DMS 273 (cell line): Measurements from ENCODE around the gene BID.

Source experiments
- DNase-seq: peaks from one replicate; lab custom pipeline; 2025; ENCODE audit not compliant: unreplicated experiment; lab: John Stamatoyannopoulos, UW

The BID gene

GRCh38 chr22:17803609-17804270 lies 29.5 kb upstream of the BID start:
- DNase-seq = no peak

DNA sequence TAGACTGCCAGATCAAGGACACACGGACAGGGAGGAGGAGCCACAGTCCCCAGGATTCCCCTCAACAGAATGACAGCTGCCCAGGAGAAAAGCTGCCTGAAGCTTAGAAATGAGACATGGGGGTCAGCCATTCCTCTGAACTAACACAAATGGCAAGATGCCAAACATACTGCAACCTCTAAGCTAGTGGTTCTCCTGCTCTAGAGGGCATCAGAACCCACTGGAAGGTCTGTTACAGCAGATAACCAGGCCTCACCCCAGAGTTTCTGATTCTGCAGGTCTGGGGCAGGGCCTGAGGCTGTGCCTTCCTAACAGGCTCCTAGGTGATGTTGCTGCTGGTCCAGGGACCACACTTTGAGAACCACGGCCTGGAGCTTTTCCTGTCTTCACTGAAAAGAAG lies 28.6 kb upstream of the BID start:
- DNase-seq = peak; percentile 5

- DNase-seq = no peak
Observed at GRCh38 chr22:17802411-17802810, 28.1 kb upstream of the BID start.

DNA sequence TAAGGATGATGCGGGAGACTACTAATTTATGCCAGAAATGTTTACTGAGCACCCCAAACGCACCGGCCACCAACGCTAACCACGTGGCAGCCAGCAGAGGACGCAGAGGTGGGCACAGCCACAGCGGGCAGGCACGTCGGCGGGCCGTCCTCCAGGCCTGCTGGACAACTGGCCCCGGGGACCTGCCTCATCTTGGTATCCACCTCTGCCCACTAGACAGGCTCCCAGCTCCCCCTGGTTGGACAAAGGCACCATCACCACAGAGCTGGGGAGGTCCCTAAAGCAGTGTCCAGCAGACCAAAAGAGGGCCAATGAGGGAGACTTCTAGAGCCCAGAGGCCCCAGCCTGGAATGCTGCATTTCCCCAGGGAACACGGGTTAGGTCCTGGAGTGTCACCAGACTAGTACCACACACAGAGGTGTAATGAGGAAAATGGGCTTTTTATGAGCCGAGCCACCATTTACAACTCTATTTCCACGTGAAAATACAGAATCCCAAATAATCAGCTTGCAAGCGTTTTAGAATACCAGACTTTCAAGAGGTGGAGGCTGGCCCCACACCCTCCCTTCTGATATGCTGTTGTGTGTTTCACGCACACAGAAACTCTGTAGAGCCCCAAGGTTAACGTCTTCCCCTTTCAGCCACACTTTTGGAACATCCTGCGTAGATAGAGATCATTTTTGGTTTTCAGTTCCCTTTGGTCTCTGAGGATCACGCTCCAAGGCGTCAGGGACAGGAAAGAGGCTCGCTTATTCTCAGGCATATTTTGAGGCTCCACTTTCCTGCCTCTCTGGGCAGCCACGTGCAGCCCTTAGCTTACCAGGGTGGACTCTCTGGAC lies 23.7 kb upstream of the BID start:
- DNase-seq = no peak

DNA sequence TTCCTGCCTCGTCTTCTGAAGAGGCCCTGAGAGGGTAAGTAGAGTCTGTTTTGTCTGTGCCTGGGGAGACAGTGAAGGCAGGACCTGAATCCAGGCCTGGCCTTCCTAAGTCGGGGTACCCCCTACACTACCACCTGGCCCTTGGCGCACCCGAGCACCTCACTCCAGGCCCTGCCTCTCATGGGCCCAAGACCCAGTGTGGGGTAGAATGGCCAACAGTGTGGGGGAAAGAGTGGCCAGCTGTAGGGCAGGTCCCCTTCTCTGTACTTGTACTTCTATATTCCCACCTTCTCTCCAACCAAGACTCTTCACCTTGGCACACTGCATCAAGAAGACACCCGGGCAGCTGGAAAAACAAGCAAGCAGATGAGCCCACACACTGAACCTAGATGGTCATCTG lies 22.4 kb upstream of the BID start:
- no peak for DNase-seq

GRCh38 chr22:17795661-17796548 lies 21.6 kb upstream of the BID start:
- no peak for DNase-seq

- no peak for DNase-seq
Observed at GRCh38 chr22:17794726-17795542, 20.7 kb upstream of the BID start.

DNA sequence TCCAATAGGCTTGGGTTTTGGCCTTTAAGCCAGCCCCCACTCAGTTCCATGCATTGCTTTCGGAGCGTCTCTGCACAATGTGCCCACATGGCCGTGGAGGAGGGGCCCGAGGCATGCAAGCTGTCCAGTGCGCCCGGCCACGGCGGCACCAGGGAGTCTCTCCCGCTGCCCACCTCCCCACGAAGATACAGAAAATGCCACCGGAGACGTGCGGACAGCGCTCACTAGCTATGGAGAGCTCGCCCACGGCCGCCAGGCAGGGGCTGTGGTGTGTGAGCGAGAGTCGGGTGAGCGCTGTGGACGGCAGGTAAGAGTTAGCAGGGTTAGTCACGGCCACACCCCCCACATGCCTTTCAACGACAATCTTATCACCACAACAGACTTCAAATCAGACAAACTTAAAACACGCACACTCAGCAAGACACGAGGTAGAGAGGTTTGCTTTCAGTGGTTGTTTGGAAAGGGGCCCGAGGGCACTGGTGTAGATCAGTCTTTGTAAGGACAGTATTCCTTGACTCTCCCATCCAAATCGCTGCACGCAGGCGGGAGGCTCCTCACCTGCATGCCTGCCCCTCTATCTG lies 18.7 kb upstream of the BID start:
- no peak for DNase-seq

DNA sequence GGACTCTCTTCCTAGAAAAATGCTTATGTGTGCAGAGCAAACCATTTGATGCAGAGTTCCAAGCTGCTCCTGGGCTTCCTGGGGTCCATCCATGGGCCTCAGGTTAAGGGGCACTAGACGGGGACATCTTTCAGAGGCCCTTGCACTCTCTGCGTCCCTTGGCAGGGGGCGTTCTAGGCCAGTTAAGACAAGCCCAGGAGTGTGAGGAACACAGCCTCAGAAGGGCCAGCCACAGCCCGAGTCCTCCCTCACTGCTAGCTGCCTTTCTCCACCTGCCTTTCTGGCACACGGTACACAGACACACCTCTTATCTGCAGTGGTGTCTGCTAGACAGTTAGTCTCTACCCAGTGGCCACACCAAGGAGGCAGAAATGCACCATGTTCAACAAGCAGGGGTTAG lies 18.0 kb upstream of the BID start:
- DNase-seq = peak; percentile 6

DNA sequence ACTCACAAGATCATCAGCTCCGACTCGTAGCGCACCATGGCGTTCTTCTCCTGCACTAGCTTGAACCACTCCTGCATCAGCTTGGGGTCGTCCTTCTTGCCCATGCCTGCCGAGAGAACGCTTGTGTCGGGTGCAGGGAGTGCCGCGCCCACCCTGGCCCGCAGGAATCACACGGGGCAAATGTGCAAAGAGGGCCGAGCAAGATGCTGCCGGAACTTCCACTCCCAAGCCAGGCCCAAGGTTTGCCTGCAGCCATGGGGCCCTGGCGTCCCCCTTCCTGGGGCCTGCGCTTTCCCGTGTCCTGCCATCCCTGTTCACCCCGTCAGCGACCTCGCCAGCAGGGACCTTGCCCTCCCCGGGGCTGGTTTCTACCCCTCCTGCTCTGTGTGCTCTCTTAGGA lies 16.9 kb upstream of the BID start:
- no peak for DNase-seq

- peak; percentile 28 for DNase-seq
Observed at GRCh38 chr22:17789379-17790200, 15.3 kb upstream of the BID start.

DNA sequence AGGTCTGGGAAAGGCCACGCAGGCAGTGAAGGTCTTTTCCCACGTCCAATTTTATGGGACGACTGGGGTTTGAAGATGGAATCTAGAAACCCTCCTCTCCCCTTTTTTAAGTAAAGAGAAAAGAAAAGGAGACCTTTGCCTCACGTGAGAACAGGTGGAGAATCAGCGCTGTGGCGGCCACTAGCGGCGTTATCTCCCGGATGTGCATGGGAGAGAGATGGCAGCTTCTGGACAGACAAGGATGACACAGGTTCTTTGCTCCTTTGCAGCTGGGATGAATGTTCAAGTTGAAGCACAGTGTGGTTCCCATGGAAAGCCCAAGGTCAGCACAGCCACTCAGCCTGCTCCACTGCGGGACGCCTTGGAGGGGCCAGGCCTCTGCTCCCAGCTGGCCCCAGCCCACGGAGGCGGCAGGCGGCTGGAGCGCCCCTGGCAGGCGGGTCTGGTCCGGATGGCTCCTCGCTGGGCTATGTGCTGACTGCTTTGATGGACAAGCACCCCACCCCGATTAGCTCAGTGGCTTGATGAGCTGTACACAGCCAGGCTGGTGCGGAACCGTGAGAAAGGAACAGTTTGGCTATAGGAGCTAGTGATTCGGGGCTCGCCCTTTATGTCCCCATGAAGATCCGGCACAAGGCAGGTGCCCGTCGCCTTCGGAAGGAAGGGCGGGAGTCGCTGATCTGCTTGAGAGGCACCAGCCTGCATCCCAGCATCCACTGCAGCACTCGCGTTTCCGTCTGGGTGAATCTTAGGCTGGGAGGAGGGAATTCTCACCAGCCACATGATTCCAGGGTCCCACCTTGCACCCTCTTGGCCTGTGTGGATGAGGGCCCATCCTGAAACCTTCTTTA lies 14.5 kb upstream of the BID start:
- no peak for DNase-seq

- no peak for DNase-seq
Observed at GRCh38 chr22:17787716-17788330, 13.6 kb upstream of the BID start.

- DNase-seq = no peak
Observed at GRCh38 chr22:17787241-17787640, 13.0 kb upstream of the BID start.

GRCh38 chr22:17786435-17787161 lies 12.3 kb upstream of the BID start:
- peak; percentile 8 for DNase-seq

GRCh38 chr22:17785185-17786184 lies 11.2 kb upstream of the BID start:
- DNase-seq = peak; percentile 38
